ENCODE measurements around the gene RRP15.

DNA sequence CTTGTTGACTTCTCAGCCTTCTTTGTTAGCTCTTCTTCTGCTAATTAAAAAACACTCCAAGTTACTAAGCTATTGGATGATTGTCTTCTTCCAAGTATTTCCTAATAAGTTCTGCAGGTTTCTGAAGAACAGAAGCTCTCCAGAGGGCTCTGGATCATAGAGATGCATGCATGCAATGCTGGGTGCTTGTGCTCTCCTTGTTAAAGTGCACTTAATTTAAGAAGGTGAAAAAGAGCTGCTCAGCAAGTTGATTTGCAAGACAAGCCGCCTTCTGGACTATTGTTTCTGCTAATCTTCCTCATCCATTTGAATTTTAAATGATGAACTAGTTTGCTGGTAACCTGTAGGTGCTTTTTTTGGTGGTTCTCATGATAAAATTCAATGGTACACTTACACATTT, 16.1 kb downstream of the RRP15 start:
- TF ChIP-seq, protein P1, sequence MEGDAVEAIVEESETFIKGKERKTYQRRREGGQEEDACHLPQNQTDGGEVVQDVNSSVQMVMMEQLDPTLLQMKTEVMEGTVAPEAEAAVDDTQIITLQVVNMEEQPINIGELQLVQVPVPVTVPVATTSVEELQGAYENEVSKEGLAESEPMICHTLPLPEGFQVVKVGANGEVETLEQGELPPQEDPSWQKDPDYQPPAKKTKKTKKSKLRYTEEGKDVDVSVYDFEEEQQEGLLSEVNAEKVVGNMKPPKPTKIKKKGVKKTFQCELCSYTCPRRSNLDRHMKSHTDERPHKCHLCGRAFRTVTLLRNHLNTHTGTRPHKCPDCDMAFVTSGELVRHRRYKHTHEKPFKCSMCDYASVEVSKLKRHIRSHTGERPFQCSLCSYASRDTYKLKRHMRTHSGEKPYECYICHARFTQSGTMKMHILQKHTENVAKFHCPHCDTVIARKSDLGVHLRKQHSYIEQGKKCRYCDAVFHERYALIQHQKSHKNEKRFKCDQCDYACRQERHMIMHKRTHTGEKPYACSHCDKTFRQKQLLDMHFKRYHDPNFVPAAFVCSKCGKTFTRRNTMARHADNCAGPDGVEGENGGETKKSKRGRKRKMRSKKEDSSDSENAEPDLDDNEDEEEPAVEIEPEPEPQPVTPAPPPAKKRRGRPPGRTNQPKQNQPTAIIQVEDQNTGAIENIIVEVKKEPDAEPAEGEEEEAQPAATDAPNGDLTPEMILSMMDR (conservative IDR thresholded peaks at IDR 0.05; ENCODE audit: low read length), result no peak
- no peak for TF ChIP-seq EZH2phosphoT487 (IDR thresholded peaks at IDR 0.05; ENCODE audit: borderline replicate concordance)
